WTC11 (cell line): ENCODE measurements around the gene BANF2.

ENCODE experiments used
- ATF2 ChIP-seq: sonication (generic); formaldehyde crosslinking; IDR thresholded peaks from 2 replicates; pipeline ENCODE4 v1.8.1; 2022; ENCODE audit warnings: low read depth, missing genetic modification reagents, borderline replicate concordance
- MAX ChIP-seq: sonication (generic); formaldehyde crosslinking; IDR thresholded peaks from 2 replicates; pipeline ENCODE4 v1.8.0; 2022; ENCODE audit warnings: mild to moderate bottlenecking, missing genetic modification reagents
- SP1 ChIP-seq: sonication (generic); formaldehyde crosslinking; conservative IDR thresholded peaks from 2 replicates; pipeline ENCODE4 v1.8.1; 2022; ENCODE audit warnings: missing genetic modification reagents
- TP53 ChIP-seq: sonication (generic); formaldehyde crosslinking; IDR thresholded peaks from 2 replicates; pipeline ENCODE4 v1.8.1; 2023; ENCODE audit warnings: mild to moderate bottlenecking, missing genetic modification reagents
- ZNF423 ChIP-seq: fragments of 250-450 bp; sonication (Bioruptor Pico); IDR thresholded peaks from 2 replicates; pipeline ENCODE4 v2.1.2; 2022; ENCODE audit warnings: mild to moderate bottlenecking, moderate library complexity

DNA sequence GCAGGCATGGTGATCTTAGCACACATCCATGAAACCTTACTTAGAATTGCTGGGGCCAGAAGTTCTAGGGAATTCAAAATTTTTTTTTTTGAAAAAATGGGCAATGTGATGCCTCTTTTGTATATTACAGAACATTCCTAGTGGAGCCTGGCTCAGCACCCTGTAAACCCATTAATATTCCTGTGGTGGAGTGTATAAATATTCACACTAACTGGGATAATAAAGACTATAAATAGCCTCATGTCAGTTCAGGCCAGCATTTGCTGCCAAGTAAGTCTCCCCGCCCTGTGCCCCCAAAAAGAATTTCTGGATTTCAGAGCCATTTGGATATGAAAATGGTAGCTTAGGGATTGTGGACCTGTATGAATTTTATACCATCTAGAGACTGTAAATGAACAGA is 14.8 kb downstream of the BANF2 start:
- TF ChIP-seq TP53 (CRISPR knock-in tag) (no peak), ATF2 (CRISPR knock-in tag) (no peak), SP1 (CRISPR knock-in tag) (no peak), MAX (CRISPR knock-in tag) (no peak), ZNF423 (no peak)
